Mesodermal cell (in vitro differentiated cells): ENCODE data around the gene CD70.
"Not testable (repeated sequence)": the region's sequence is repeated elsewhere in the genome, so short reads cannot be mapped to it uniquely, and the experiment has no call there.

Experiments
- H3K27ac ChIP-seq: 2 replicates; pipeline ENCODE4 v1.7.0; 2013; ENCODE audit warnings: mild to moderate bottlenecking, low read depth, low read length, moderate library complexity; ENCODE audit not compliant: severe bottlenecking
- H3K36me3 ChIP-seq: 2 replicates; pipeline ENCODE4 v1.7.1; 2013; ENCODE audit warnings: mild to moderate bottlenecking, low read length, moderate library complexity; ENCODE audit not compliant: control insufficient read depth, insufficient read depth
- H3K4me1 ChIP-seq: one replicate; pipeline ENCODE4 v1.7.1; 2013; ENCODE audit warnings: mild to moderate bottlenecking, low read length; ENCODE audit not compliant: insufficient read depth, control insufficient read depth, poor library complexity, severe bottlenecking
- H3K4me3 ChIP-seq: 2 replicates; pipeline ENCODE4 v1.7.0; 2013; ENCODE audit warnings: low read length, control low read depth, mild to moderate bottlenecking; ENCODE audit not compliant: insufficient read depth, poor library complexity, severe bottlenecking; ENCODE audit errors: extremely low read depth
- H3K9me3 ChIP-seq: 2 replicates; pipeline ENCODE4 v1.7.1; 2013; ENCODE audit warnings: mild to moderate bottlenecking, low read length, moderate library complexity; ENCODE audit not compliant: control insufficient read depth
- WGBS, 2 experiments: methylation state at CpG; one replicate each; pipeline ENCODE4 v1.1.5; 2013; ENCODE audit warnings: missing lambda C conversion rate in 2 of 2; ENCODE audit not compliant: insufficient coverage in 2 of 2; 5-methylcytosine and 5-hydroxymethylcytosine counted together

Gene CD70

DNA sequence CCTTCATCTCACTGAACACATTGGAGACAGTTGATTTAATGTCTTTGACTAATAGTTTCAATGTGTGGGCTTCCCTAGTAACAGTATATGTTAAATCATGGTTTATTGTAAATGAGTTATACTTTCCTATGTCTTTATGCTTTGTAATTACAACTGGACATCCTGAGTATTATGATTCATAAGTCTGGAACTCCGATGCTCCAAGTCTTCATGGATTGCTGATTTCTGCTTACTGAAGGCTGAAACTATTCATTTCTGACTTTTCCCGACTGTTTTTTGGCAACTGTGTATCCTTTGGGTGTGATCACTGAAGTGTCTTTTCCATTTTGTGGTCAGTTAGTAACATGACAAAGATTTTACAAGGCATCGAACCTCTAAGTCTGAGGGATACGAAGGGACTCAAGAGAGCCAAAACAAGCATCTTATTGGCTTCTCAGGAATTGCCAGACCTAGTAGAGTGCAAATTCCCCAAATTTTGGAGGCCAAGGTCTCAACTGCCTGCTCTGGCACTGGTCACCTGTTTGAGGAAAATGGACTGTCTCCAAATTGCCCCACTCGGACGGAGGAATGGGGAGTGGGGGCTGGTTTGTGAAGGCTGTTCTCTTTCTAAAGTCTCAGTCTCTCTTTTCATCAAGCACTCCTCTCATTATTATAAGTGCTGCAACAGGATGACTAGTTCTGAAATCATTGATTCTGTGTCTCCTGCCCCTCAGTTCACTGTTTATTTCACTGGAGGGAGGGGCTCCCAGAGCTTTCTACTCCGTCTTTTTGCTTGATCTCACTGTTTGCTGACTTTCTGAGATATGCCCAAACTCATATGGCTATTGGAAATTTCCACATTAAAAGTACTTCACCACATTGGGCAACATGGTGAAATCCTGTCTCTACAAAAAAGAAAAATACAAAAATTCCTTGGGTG is 20.2 kb upstream of the CD70 start:
- no peaks in the 10 kb centered on the region for H3K4me1 ChIP-seq
- H3K9me3 ChIP-seq: peaks cover 3% of the 10 kb centered on the region
- no peak overlapping the region for H3K27ac ChIP-seq
- H3K4me3 ChIP-seq: no peak overlapping the region
- H3K36me3 ChIP-seq: no peaks in the 10 kb centered on the region
- 54 to 61% methylated on average over 4 to 5 of the region's 7 CpGs for whole genome bisulfite sequencing, 2 experiments

DNA sequence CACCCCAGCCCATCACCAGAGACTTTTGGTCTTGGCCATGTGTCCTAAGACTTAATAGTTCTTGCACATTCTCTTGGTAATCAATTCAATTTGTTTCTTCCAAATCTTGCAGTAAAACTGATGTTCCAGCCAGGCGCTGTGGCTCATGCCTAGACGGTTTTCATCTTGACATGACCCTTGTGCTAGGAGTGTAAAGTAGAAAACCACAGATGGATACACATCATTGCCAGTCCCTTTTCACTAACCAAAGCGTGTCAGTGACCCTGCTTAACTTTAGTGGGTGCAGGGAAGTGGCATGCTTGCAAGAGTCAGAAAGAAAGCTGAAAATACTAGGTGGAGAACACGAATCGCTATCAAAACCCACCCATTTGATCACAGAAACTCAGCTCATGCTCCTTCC is 18.0 kb upstream of the CD70 start:
- Histone ChIP-seq H3K4me1 (no peaks in the 10 kb centered on the region), H3K36me3 (no peaks in the 10 kb centered on the region), H3K27ac (no peak overlapping the region), H3K4me3 (no peak overlapping the region), H3K9me3 (peaks cover 7% of the 10 kb centered on the region)
- 93 to 95% methylated on average over 2 to 4 of the region's 5 CpGs for WGBS, 2 experiments

DNA sequence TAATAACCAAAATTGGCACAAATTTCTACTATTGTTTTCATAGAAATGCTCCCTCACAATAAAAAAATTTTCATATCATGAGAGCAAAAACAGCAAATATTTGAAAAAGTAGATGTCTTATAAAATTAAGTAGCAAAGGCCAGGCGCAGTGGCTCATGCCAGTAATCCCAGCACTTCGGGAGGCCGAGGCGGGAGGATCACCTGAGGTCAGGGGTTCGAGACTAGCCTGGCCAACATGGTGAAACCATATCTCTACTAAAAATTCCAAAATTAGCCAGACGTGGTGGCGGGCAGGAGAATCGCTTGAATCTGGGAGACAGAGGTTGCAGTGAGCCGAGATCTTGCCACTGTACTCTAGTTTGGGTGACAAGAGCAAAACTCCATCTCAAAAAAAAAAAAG is 17.2 kb upstream of the CD70 start:
- not testable (repeated sequence) for H3K36me3 ChIP-seq, H3K27ac ChIP-seq, H3K4me3 ChIP-seq, H3K9me3 ChIP-seq, H3K4me1 ChIP-seq
- 71 to 78% methylated on average over 4 to 8 of the region's 9 CpGs for WGBS, 2 experiments

DNA sequence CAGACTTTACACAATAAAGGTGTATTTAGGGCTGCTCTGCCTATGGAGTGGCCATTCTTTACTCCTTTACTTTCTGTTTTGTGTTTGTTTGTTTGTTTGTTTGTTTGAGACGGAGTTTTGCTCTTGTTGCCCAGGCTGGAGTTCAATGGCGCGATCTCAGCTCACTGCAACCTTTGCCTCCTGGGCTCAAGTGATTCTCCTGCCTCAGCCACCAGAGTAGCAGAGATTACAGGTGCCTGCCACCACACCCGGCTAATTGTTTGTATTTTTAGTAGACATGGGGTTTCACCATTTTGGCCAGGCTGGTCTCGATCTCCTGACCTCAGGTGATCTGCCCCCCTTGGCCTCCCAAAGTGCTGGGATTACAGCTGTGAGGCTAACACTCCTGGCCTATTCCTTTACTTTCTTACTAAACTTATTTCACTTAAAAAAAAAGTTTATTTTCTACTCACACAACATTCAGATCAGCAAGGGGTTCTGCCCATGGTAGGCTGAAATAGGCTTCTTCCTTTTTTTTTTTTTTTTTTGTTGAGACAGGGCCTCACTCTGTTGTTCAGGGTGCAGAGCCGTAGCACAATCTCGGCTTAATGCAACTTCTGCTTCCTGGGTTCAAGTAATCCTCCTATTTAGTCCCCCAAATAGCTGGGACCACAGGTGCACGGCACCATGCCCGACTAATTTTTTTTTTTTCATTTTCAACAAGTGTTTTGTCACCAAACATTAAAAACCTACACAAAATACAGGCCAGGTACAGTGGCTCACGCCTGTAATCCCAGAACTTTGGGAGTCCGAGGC is 15.5 kb upstream of the CD70 start:
- H3K4me1 ChIP-seq: not testable (repeated sequence)
- 75 to 90% methylated on average over 7 to 8 of the region's 11 CpGs for WGBS, 2 experiments

DNA sequence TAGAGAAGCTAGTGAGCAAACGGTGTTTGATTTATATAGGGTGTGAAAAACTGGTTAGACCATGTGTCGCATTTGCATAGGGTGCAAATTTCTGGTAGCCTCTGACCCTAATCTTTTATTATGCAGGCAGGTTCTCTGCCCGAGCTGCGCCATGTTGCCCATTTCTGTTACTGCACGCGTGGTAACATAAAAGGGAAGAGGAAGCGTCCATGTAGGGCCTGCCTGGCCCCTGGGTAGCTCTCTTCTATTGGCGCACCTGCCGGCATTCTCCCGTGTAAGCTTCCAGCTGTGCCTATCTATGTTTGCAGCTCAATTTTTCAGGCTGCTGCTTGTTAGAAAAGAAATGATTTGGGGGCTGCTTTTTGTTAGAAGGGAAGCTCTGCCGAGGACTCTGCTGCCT is 14.0 kb upstream of the CD70 start:
- Histone ChIP-seq H3K4me3 (no peak overlapping the region), H3K36me3 (no peaks in the 10 kb centered on the region), H3K9me3 (peaks cover 7% of the 10 kb centered on the region), H3K4me1 (no peaks in the 10 kb centered on the region), H3K27ac (no peak overlapping the region)
- 88 to 92% methylated on average over 8 to 10 of the region's 11 CpGs for WGBS, 2 experiments

More for the DNA sequence above, 15.5 kb upstream of the CD70 start:
- H3K9me3 ChIP-seq, H3K4me3 ChIP-seq, H3K27ac ChIP-seq, H3K36me3 ChIP-seq: not testable (repeated sequence)

DNA sequence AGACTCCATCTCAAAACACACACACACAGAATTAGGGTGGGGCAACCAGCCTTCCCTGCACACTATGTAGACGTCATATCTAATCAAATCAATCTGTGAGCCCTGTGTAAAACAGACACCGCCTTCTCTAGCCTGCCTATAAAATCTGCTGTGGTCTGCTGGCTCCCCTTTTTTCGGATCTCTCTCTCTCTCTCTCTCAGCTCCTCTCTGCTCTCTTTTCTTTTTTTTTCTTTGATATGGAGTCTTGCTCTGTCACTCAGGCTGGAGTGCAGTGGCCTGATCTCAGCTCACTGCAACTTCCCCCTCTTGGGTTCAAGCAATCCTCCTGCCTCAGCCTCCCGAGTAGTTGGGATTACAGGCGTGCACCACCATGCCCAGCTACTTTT is 11.8 kb upstream of the CD70 start:
- Histone ChIP-seq H3K9me3 (peaks cover 4% of the 10 kb centered on the region), H3K27ac (no peak overlapping the region), H3K36me3 (no peaks in the 10 kb centered on the region), H3K4me1 (no peaks in the 10 kb centered on the region), H3K4me3 (no peak overlapping the region)
- WGBS, 2 experiments: 70 to 85% methylated on average over 2 to 3 of the region's 5 CpGs

DNA sequence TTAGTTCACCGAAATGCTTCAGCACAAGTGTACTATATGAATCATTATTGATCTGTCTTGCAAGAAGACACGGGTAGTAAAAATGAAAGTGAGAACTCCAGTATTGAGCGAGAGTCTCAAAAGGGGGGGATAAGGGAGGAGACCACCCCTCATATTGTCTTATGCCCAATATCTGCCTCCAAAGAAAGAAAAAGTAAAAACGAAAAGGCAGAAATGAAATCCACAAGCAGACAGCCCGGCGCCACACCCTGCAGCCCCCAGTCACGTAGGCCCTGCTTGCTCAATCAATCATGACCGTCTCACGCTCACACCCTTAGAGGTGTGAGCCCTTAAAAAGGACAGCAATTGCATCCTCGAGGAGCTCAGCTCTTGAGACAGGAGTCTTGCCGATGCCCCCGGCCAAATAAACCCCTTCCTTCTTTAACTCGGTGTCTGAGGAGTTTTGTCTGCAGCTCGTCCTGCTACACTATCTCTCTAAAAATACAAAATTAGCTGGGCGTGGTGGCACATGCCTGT is 10.6 kb upstream of the CD70 start:
- H3K9me3 ChIP-seq: not testable (repeated sequence)

DNA sequence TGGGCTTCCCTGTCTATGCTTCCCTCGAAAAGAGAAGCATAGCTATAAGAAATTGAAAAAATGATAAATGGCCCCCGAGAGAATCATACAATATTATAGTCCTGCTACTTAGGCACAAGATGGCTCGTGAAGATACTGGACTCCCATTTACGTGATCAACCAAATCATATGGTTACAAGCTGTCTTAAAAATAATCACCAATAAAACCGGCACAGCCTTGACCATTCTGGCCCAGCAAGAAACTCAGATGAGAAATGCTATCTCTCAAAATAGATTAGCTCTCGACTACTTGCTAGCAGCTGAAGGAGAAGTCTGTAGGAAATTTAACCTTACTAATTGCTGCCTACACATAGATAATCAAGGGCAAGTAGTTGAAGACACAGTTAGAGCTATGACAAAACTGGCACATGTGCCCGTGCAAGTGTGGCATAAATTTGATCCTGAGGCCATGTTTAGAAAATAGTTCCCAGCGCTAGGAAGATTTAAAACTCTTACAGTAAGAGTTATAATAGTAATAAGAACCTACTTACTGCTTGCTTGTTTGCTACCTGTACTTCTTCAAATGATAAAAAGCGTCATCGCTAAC is 10.1 kb upstream of the CD70 start:
- H3K9me3 ChIP-seq: peaks cover 10% of the 10 kb centered on the region
- H3K4me1 ChIP-seq, H3K27ac ChIP-seq, H3K4me3 ChIP-seq, H3K36me3 ChIP-seq: not testable (repeated sequence)
- WGBS, 2 experiments: 82 to 91% methylated on average over 3 to 5 of the region's 10 CpGs

More for the DNA sequence above, 10.6 kb upstream of the CD70 start:
- H3K4me1 ChIP-seq, H3K27ac ChIP-seq, H3K4me3 ChIP-seq, H3K36me3 ChIP-seq: not testable (repeated sequence)
- WGBS, 2 experiments: 87 to 88% methylated on average over 8 to 10 of the region's 15 CpGs

DNA sequence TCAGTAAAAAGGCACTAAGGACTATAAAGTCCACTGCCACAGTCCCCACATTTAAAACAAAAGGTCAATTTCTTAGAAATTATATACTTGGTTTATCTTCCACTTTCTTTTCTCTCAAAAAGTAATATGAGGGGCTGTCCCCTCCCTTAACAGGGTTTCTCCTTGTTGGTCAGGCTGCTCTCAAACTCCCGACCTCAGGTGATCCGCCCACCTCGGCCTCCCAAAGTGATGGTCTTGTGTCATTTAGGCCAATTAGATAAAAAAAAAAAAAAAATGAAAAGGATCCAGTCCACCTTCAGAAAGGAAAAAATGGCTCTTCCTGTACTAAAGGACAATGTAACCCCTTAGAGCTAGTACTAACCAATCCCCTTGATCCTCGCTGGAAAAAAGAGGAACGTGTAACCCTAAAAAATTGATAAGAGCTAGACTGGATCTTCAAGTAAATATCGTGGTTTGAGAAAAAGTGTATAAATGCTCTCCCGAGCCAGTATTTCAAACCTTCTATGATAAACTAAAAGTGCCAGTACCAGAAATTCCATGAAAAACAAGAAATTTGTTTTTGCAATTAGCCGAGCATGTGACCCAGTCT is 9.0 kb upstream of the CD70 start:
- WGBS, 2 experiments: 90% methylated on average over 4 of the region's 8 CpGs; no CpG with 5 or more reads in 1 of the 2 experiments
- Histone ChIP-seq H3K4me1 (no peaks in the 10 kb centered on the region), H3K4me3 (no peak overlapping the region), H3K27ac (no peak overlapping the region), H3K36me3 (no peaks in the 10 kb centered on the region), H3K9me3 (peaks cover 10% of the 10 kb centered on the region)

DNA sequence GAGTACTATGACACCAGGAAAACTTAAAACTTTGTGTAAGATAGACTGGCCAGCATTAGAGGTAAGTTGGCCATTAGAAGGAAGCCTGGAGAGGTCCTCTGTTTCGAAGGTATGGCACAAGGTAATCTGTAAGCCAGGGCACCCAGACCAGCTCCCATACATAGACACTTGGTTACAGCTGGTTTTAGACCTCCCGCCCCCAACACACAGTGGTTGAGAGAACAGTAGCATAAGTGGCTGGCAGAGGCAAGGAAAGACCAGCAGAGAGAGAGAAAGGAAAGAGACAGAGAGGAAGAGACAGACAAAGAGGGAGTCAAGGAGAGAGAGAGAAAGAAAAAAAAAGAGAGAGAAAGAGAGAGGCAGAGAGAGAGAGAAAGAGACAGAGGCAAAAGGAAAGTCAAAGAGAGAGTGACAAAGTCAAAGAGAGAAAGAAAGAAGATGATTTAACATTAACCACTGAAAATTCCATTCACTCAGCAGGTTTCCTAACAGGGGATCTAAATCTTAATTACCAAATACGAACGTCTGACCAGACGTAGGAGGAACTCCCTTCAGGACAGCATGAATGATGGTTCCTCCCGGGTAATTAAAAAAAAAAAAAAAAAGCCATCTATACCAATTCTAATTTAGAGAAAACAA is 7.4 kb upstream of the CD70 start:
- not testable (repeated sequence) for H3K4me3 ChIP-seq, H3K27ac ChIP-seq, H3K4me1 ChIP-seq, H3K9me3 ChIP-seq, H3K36me3 ChIP-seq
- 80% methylated on average over 1 to 2 of the region's 6 CpGs for WGBS, 2 experiments
